ENCODE measurements around the gene IMMP2L.

GRCh38 chr7:111098926-111099250, 463.4 kb downstream of the IMMP2L start:
- TF ChIP-seq EZH2 (IDR thresholded peaks at IDR 0.05; ENCODE audit: insufficient read depth, poor library complexity, severe bottlenecking) = no peak
- TF ChIP-seq EZH2phosphoT487 (IDR thresholded peaks at IDR 0.05; ENCODE audit: insufficient read depth, low read depth) = no peak

Data from GM23248 (cell line).